ENCODE results near the gene CAMK2B.

- TF ChIP-seq POLR2A (IDR thresholded peaks at IDR 0.05) (no peak), EP300 (IDR thresholded peaks at IDR 0.05) (no peak)
Measured at GRCh38 chr7:44368885-44369284, 43.5 kb upstream of the CAMK2B start.
